Fibroblast of skin of left quadriceps (primary cell): Measurements from ENCODE around the gene MAZ.

Experiments
- DNase-seq, 2 experiments: peaks; one replicate each; pipeline ENCODE4 v3.0.0-alpha.2; 2013; ENCODE audit warnings: low read depth in 2 of 2

MAZ gene

GRCh38 chr16:29857133-29857760 is 50.9 kb downstream of the MAZ start:
- DNase-seq, result peak in 1 of 2 experiments; percentile 29

- DNase-seq, result no peak
Measured at GRCh38 chr16:29858149-29858849, 52.0 kb downstream of the MAZ start.

- DNase-seq, result no peak
Measured at GRCh38 chr16:29858974-29859373, 52.6 kb downstream of the MAZ start.

- DNase-seq, result no peak
Measured at GRCh38 chr16:29860218-29860617, 53.9 kb downstream of the MAZ start.
